GM19239 (cell line): ENCODE measurements around the gene C12orf57.

Source experiments
- DNase-seq: peaks from one replicate; pipeline ENCODE4 v3.0.0; 2011; ENCODE audit warnings: low spot score; ENCODE audit not compliant: insufficient read length
- FAIRE-seq: peaks from 2 replicates; lab custom pipeline; 2011; peaks lifted over from hg19 to GRCh38; lab: Jason Lieb, UNC

The C12orf57 gene

DNA sequence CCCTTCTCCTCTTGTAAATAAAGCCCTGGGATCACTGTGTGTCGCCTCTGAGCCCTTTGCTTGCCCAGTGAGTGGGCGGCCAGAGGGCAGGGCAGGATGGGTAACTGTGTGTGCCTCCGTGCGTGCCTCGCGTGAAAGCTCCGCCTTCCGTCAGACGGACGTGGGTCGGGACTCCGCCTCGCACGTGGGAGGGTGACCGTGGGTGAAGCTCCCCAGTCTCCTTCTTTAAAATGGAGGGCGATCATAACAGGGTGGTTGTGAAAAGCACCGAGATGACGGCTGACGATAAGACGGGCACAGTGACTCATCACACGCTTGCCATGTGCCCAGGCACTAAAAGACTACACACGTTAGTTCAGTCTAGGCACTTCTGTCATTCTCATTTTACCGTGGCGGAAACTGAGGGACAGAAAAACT lies 17.5 kb downstream of the C12orf57 start:
- FAIRE-seq (no peak), DNase-seq (no peak)

DNA sequence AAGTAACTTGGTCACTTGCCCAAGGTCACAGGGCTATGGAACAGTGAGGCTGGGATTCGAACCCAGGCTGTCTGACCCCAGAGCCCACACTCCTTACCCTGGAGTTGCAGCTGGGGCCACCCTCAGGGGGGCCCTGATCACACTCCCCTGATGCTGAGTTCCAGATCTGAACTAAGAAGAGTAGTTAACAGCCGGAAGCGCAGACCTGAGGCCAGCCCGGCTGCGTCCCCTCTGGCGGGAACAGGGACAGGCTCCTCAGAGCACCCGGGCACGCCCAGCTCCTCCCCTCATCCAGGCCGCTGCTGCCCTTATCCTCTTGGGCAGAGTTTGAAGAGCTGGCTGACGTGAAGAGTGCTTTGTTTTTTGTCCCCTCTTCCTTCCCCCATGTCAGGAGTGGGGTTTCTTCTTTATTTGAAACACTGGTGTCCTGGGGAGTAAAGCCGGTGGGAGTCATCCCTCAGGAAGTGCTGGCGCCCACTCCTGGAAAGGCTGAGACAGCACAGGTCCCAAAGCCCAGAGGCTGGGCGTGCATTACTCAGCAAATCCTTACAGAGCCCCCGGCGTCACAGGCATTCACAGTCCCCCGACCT lies 18.0 kb downstream of the C12orf57 start:
- peak; percentile 92 for FAIRE-seq

DNA sequence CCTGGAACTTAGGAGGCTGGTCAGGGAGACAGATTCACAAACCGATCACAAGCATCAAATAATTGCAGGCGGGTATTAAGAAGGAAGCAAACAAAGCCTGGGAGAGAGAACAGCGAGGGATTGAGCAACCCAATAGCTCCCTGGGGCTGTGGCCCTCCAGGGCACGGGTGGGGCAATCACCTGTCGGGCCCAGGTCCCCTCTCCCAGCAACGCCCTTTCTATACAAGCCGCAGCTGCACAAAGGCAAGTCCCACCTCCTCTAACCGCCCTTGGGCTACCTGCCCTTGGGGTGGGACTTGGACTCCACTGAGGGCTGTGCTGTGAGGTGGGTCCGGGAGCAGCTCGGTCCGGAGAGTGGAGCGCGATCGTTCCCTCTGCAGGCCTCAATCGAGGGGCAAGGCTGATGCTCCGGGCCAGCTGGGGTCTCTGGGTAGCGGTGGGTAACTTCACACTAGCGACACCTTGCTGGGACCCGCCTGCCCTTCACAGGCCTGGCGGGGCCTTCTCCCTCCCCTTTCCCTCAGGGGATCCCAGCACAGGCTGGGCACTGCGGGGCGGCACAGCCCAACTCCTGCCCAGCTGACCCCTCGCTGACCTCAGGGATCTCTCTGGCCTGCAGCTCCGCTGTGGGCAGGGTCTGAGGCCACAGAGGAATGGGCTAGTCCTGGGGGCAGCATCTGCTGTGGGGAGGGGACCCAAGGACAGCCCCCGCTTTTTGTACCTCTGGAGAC lies 18.6 kb downstream of the C12orf57 start:
- FAIRE-seq (no peak), DNase-seq (no peak)

More for the DNA sequence above, 18.0 kb downstream of the C12orf57 start:
- DNase-seq, result no peak

DNA sequence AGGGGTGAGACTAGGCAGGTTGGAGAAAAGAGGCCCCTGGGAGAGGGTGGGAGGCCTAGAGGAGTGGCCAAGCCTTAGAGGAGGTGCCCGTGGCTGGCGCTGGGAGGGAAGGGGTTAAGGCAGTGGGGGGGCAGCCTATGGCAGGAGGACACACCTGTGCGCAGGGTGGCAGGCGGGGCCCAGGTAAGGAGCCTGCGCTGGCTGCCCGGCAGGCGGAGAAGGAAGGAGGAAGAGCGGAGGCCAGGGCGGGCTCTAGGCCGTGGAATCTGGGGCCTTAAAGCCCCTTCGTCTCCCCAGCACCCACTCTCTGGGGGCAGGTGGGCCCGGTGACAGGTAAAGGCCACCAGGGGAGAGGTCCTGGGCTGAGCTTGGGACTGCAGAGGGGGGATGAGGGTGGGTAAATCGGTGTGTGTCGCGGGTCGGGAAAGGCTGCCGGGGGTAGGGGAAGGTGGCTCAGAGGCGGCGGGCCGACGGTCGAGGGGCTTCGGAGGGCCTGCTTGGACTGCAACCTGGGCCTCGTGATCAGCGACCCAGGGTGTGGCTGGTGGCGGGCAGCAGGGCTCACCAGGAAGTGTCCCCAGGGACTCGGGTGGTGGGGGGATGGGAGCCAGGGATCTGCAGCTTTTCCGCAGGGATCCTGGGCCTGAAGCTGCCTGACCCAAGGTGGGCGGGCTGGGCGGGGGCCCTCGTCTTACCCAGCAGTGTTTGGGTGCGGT lies 19.4 kb downstream of the C12orf57 start:
- DNase-seq (no peak), FAIRE-seq (no peak)

DNA sequence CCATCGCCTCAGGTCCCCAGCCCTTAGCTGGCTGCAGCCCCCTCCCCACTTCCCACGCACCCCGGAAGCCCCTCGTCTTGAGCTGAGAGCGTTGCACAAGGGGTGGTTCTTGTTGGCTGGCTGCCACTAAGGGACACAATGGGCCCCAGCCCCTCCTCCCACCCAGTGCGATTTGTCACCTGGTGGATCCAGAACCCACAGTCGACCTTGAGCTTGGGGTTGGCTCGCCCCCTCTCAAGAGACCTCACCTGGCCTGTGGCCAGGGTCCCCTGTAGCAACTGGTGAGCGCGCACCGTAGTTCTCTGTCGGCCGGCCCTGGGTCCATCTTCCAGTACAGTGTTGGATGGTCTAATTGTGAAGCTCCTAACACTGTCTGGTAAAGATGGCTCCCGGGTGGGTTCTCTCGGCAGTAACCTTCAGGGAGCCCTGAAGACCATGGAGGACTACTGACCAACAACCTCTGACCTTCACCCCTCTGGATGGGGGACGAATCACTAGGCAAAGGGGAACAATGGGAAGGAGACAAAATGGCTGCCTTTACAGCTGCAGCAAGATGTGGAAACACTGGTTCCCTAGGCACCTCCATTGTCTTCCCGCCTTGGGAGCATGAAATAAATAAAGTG lies 20.1 kb downstream of the C12orf57 start:
- DNase-seq (no peak), FAIRE-seq (no peak)

DNA sequence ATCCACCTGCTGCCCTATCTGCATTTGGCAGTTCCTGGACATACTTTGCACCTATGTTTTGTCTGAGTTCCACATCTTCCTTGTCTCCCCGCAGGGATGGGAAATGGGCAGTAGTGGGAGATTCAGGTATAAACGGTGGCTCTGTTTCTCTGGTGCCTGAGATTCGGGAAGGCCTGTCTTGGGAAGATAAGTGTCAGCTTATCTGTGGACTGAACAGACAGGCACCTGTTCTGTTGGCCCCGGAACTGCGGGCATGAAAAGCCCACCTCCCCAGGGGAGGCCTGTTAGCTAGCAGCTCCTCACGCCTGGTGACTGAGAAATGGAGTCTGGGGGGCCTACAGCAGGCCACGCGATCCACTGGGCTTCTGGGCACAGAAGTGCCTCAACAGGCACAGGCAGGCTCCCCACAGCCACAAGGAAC lies 20.8 kb downstream of the C12orf57 start:
- FAIRE-seq (no peak), DNase-seq (no peak)

DNA sequence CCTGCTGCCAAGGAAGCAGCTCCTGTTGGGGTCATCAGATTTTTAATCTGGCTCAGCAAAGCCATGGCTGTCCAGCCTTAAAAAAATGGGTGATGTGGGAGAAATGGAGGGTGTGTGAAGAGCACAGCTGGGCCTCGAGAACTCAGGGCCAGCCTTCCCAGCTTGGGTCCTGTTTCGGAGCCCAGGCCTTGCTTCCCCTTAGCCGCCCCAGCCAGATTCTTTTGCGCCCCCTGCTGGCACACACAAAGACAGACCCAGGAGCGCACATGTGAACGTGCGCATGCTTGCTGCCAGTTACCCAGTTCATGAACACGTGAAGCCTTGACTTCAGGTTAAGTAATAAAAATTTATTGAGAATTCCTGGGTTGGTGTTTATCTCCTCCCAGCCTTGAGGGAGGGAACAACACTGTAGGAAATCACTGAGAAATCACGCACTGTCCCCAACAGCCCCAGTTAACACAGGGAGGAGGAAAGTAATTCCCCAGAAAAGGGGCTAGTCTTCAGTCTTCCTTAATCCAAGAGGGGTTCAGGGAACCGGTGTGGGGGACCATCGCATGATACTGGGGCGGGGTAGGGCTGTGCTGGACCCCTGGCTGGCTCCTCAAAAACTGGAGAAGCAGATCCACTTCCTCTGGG lies 21.3 kb downstream of the C12orf57 start:
- DNase-seq, result peak; percentile 68

DNA sequence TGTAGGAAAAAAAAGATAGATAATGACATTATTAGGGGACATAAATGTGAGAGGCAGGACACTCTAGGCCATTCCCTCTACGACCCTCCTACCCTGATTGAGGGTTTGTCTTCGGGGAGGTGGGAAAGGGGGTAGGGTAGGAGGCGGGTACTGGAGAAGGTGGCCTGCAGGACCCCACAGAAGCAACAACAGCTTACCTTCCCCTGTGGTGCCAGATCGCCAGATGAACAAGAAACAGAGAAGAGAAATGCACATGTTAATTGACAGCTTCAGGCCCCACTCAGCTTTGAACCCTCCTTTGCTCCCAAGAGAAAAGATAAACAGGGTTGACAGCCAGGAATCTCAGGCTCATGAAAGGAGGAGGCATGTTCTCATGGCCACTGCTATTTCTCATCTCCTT lies 21.9 kb downstream of the C12orf57 start:
- no peak for FAIRE-seq
- no peak for DNase-seq

More for the DNA sequence above, 21.3 kb downstream of the C12orf57 start:
- FAIRE-seq, result peak; percentile 92

DNA sequence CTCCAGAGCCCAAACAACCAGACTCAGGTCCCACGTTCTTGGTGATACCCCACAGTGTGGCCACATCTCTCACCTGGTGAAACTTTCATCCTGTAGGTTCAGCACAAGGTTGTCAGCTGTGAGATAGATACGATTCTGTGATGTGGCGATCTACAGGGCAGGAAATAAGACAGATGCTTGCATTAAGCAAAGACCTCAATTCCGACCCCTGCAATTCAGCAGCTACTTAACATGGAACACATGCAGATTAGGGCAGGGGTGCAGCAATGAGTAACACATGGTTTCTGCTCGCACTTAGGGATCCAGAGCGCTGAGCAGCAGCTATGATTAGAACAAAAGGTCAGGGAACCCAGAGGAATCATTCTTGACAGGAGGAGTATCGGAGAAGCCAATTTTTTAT lies 22.5 kb downstream of the C12orf57 start:
- DNase-seq (no peak), FAIRE-seq (no peak)

DNA sequence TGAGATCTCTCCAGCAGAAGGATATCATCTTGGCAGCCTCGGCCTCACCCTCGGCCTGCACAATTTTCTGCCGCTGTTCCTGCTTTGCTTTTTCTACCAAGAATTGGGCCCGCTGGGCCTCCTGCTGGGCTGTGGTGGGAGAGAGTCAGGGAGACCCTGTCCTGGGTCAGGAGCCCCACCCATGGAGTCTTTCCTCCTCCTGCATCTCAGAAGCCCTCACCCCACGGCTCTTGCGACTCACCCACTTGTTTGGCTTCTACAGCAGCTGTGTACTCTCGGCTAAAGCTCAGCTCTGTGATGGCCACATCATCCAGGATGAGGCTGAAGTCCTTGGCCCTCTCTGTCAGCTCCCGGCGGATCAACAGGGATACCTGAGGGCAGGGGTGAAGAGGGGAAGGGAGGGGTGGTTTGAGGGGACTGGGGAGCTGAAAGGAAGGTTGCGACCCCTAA lies 23.9 kb downstream of the C12orf57 start:
- DNase-seq (no peak), FAIRE-seq (no peak)

DNA sequence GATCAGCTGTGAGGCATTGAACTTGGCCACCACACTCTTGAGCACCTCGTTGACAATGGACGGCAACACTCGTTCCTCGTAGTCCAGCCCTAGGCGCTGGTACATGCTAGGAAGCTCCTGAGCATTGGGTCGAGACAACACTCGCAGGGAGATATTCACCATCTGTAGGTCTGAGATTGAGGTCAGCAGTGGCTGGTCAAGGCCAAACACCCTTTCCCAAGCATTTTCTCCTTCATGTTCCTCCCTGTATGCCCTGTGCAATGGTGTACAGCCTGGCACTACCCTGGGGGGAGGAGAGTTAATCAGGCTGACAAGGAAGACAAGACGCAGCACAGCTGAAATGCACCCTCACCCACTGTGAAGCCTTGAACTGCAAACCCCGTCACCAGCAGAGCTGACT lies 24.6 kb downstream of the C12orf57 start:
- DNase-seq (no peak), FAIRE-seq (no peak)

DNA sequence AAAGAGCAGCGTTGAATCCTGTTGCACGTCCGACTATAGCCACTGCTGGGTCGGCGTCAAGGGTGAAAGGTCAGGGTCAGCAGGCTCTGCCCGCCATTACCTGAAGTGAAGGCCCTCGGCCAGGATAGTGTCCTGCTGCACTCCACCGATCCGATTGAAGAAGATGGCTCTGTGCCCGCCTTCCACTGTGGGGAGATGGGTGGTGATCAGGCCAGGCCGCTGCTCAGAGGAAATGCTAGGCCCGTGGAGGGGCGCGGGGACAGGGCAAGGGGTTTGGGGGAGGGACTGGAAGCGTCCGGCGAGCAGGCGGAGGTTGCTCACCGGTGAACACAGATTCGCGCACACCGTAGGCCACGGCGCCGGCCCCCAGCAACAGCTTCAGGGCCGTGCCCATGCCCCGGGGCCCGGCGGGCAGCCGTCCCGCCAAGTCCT lies 26.3 kb downstream of the C12orf57 start:
- no peak for FAIRE-seq
- no peak for DNase-seq

DNA sequence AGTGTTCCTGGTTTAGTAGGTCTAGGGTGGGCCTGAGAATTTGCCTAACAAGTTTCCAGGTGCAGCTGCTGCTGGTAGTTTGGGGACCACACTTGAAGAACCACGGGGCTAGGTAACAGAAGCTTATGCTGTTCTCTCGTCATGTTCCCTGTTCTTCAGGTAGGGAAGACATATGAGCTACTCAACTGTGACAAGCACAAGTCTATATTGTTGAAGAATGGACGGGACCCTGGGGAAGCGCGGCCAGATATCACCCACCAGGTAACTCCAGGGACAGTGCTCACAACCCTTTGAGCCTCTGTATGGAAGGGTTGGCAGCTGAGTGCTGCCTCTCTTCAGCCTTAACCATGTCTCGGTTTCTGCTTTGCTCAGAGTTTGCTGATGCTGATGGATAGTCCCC lies 30.4 kb downstream of the C12orf57 start:
- FAIRE-seq, result no peak
- DNase-seq, result no peak

DNA sequence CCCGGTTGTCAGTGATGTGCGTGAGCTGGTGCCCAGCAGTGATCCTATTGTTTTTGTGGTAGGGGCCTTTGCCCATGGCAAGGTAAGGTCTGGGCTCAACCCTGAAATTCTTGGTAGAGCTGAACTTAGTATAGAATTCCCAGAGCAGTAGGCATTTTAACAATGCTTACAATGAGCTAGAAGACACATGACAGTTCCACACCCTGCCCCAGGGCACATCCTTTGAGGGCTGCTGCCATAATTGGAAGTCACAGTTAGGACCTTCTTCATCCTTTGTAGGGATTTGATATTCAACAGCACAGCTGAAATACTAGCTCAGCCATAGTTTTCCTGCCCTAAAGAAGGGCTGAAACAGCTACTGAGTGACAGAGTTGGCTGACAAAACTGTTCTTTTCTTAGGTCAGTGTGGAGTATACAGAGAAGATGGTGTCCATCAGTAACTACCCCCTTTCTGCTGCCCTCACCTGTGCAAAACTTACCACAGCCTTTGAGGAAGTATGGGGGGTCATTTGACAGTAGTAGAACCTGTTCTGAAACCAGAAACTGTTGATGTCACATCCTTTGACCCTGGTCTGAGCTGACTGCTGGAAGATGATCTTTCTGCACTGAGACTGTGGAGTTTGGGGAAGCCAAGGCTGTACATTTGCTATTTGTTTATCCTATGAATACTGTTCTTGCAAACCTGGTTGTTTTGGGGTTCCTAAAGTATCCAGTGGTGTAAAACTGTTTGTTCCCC lies 31.6 kb downstream of the C12orf57 start:
- peak; percentile 37 for FAIRE-seq

DNA sequence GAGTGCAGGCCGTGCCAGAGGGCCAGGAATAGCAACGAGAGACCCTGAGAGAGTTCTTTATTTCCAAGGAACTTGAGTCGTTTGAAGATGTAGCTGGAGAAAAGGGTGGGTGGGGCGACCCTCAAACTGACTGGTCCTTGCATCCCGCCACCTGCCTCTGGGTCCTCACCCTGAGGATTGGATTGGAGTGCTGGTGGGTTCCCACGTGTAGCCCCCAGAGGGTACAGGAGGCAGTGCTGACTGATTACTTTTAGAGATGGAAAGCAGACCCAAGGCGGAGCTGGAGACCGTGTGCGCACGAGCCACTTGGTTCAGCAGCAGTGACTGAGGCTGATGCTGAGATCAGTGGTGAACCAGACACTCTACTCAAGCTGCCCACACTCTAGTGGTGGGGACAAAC lies 33.8 kb downstream of the C12orf57 start:
- FAIRE-seq (no peak), DNase-seq (no peak)

More for the DNA sequence above, 31.6 kb downstream of the C12orf57 start:
- DNase-seq, result no peak

DNA sequence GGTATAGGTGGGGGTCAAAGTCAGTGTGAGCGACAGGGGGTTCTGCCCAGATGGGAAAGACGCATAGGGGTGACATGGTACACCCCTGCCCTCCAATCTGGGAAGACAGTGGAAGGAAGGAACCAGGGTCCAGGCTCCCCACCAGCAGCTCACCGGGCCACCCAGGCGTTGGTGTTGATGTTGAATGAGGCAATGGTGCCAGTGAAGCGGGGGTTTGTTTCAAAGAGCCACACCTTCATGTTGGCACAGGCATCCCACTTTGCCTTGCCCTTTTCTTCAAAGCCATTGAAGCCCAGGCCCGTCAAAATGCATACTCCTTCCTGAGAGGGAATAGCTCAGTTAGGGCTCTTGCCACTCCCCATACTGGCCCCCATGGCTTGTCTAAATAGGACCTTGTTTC lies 34.4 kb downstream of the C12orf57 start:
- FAIRE-seq, result no peak
- DNase-seq, result no peak

DNA sequence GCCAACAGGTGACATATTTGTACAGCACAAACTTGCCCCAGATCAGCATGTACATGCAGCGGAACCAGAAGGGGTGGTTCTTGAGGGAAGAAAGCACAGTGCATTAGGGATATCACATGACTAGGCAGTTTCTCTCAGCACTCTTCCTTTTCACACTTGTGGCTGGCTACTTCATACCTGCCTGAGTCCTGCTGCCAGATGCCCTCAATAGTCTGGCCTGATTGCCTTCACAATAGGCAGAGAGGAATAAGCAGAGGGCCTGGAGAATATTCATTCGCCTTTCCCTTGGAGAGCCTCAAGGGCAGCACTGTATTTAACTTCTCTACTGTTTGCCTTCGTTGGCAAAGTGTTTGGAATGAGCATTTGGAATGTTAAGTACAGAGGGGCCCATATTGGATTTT lies 34.8 kb downstream of the C12orf57 start:
- DNase-seq (no peak), FAIRE-seq (no peak)

DNA sequence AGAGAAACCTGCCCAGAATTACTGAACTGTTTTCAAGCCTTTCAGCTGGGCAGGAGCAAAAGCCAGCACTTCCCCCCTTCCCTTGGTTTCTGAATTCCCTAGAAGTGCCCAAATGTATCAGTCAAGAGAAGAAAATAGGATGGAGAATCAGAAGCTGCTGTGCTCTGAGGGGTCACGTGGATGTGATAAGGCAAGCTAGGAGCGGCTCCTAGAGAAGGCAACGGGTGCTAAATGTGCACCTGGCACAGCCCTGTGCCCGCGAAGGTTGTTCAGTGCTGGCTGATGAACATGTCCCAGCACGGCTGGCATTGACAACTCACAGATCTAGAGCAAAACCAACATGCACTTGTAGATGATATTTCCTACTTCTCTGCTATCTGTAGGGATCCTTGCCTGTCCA lies 35.2 kb downstream of the C12orf57 start:
- no peak for FAIRE-seq
- no peak for DNase-seq

DNA sequence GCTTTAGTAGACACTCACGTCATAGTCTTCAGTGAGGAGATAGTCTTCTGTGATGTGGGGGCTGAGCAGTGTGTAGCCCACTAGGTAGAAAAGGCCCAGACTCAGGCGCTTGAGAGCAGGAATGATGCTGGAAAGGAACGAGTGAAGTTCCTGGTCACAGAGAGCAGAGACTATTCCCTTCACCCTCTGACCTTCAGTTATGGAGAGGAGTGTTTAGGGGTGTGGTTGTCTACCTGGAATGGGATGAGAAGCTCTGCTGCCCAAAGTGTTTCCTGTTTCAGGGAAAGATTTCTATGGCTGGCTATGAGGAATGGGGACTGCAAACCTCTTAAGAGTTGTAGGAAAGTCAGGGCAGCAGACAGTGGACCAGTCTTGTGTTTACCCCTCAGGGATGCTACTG lies 35.6 kb downstream of the C12orf57 start:
- DNase-seq, result no peak
- no peak for FAIRE-seq

DNA sequence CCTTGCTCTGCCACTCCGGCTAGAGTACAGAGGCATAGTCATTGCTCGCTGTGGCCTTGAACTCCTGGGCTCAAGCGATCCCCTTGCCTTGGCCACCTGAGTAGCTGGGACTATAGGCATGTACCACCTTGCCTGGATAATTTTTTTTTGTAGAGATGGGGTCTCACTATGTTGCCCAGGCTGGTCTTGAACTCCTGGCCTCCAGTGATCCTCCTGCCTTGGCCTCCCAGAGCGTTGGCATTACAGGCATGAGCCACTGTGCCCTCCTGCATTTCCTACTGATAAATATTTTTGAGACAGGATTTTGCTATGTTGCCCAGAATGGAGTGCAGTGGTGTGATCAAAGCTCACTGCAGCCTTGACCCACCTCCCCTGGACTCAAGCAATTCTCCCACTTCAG lies 36.3 kb downstream of the C12orf57 start:
- DNase-seq, result no peak
- FAIRE-seq, result no peak
